GM12874 (cell line): ENCODE results near the gene PEX14.

Experiments
- TF ChIP-seq, protein P1 (sequence below): IDR thresholded peaks from 2 replicates; pipeline ENCODE4 v1.5.1; 2011; ENCODE audit warnings: low read depth, mild to moderate bottlenecking, control low read depth, low read length, moderate library complexity; ENCODE audit not compliant: insufficient read depth

Gene PEX14

DNA sequence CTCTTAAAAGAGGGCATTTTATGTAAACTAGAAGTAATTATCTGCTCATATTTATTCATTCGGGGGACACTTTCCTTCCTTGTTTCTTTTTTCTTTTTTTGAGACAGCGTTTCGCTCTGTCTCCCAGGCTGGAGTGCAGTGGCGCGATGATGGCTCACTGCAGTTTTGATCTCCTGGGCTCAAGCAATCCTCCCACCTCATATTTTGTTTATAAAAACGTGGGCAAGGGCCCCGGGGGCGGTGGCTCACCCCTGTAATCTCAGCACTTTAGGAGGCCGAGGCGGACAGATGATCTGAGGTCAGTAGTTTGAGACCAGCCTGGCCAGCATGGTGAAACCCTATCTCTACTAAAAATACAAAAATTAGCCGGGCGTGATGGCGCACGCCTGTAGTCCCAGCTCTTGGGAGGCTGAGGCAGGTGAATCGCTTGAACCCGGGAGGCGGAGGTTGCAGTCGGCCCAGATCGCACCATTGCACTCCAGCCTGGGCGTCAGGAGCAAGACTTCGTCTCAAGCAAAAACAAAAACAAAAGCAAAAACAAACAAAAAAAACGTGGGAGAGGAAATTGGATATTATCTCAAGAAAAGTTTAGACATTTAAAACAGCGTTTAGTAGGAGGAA, 1.5 kb upstream of the PEX14 start:
- TF ChIP-seq, protein P1, sequence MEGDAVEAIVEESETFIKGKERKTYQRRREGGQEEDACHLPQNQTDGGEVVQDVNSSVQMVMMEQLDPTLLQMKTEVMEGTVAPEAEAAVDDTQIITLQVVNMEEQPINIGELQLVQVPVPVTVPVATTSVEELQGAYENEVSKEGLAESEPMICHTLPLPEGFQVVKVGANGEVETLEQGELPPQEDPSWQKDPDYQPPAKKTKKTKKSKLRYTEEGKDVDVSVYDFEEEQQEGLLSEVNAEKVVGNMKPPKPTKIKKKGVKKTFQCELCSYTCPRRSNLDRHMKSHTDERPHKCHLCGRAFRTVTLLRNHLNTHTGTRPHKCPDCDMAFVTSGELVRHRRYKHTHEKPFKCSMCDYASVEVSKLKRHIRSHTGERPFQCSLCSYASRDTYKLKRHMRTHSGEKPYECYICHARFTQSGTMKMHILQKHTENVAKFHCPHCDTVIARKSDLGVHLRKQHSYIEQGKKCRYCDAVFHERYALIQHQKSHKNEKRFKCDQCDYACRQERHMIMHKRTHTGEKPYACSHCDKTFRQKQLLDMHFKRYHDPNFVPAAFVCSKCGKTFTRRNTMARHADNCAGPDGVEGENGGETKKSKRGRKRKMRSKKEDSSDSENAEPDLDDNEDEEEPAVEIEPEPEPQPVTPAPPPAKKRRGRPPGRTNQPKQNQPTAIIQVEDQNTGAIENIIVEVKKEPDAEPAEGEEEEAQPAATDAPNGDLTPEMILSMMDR, result no peak

DNA sequence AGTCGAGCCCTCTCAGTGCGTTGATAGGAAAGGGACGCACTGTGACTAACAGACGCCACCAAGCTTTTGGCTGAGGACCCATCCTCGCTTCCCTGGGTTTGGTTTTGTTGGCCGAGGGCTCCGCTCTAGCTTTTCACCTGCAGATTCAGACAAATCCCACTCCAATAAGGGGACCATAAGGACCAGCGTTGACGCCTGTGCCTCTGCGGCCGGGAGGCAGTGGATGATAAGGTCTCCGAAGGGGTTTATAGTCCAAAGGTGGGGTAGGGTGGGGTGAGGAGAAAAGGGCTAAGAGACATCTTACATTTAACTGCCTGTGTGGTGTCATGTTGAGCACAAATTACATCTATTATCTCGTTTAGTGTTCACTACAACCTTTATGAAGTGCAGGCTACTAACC, 760 bp downstream of the PEX14 start:
- TF ChIP-seq, protein P1, result no peak

DNA sequence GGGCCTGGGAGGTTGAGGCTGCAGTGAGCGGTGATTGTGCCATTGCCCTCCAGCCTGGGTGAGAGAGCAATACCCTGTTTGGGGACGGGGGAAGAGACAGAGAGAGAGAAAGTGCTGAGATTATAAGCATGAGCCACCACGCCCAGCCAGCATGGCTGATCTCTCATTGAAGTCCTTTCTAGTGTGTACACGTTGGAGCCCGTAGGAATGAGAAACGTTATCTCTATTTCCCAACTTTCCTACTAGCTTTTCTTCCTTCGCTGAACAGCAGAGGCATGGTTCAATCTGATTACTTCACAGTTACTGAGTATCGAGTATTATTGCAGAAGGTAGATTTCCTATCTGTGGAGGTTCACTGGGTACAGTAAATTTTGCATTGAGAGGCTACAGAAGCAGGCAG, 4.5 kb downstream of the PEX14 start:
- TF ChIP-seq, protein P1, result no peak

DNA sequence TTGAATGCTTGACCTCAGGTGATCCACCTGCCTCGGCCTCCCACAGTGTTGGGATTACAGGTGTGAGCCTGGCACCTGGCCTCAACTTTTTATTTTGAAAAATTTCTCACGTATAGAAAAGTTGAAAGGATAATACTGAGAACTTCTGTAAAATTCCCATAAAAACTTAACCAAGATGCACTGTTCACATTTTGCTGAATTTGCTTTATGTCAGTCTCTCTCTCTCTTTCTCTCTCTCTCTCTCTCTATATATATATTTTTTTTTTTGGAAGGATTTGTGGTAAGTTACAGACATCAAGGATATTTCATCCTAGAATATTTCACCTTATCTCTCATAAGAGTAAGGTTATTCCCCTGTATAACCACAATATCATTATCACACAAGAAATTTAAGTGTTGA, 5.9 kb downstream of the PEX14 start:
- TF ChIP-seq, protein P1, result no peak

DNA sequence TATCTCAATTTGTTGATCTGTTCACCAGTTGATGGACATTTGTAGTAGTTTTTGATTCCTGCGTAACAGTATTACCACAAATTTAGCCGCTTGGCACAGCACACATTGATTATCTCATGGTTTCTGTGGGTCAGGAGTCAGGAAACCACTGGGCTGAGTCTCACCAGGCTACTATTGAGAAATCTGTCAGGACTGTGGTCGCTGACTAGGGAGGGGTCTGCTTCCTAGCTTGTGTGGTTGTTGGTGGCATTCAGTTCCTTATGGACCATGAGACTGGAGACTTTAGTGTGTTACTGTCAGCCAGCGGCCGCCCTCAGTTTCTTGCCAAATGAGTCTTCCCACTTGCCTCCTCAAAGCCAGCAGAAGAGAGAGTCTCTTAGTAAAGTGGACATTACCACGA, 9.8 kb downstream of the PEX14 start:
- TF ChIP-seq, protein P1, result no peak

DNA sequence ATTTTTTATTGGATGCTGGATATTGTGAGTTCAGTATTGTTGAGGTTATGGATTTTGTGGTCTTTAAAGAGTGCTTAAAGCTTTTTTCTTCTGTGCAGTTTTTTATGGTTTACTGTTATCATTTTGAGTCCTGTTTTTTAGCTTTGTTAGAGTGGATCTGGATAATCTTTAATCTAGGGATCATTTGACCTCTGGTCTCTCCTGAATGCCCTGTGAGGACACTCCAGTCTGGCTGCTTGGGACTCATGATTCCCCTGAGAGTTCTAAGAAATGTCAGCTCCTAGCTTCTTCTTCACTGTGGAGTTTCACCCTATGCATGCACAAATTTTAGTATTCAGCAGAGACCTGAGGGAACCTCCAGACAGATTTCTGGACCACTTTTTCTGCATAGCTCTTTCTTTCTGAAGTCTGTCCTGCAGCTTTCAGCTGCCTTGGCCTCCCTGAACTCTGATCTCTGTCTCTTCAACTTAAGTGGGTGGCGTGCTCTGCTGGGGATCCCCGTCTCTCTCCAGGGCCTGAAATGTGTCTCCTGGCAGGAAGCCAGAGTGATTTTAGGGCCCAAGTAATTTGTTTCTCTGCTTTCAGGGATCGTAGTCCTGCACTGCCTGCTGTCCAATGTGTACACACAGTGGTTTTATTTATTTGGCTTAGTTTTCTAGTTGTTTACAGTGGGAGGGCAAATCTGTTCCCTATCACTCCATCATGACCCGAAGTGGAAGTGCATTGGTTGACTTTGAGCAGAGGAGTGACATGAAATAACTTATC, 14.7 kb downstream of the PEX14 start:
- TF ChIP-seq, protein P1, result no peak

DNA sequence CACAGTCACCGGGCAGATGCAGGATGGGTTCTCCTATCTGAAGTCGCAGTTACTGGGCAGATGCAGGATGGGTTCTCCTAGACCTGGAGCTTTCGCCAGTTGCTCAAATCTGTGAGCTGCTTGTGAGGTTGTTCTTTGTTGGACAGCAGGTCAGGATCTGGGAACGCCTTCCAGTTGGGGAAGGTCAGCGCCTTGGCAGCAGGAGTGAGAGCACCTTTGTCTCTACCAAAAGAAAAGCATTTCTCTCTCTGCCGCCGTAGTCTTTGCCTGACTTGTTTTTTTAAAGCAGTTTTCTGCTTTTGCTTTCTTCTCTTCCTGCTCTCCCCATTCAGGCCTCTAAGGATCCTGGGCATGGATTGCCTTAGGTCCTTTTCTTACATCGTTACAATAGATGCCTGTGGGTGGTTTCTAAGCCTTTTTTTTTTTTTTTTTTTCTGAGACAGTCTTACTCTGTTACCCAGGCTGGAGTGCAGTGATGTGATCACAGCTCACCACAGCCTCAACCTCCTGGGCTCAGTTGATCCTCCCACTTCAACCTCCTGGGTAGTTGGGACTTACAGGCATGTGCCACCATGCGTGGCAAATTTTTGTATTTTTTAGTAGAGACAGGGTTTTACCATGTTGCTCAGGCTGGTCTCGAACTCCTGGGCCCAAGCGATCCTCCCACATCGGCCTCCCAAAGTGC, 15.7 kb downstream of the PEX14 start:
- TF ChIP-seq, protein P1, result no peak
